Dermis microvascular lymphatic vessel endothelial cell (primary cell): ENCODE results near the gene LRRFIP1. TPM values are rescaled to one million over a fixed set of nuclear protein-coding genes. Genes with fewer than 3 reads are reported as not detected.
"Not testable (repeated sequence)": the region's sequence is repeated elsewhere in the genome, so short reads cannot be mapped to it uniquely, and the experiment has no call there.

Experiments
- DNase-seq, 2 donors: peaks; one replicate each; pipeline versions ENCODE4 v3.0.0 to v3.0.0-alpha.2; 2010; ENCODE audit warnings: low read depth in 2 of 2
- total RNA-seq: library from RNA; depleted of rRNA; stranded (reverse); fragments of >200 nt; gene quantifications from 2 replicates; pipeline ENCODE4 v1.2.1, GENCODE V29; 2014

The LRRFIP1 gene
- total RNA-seq, 1 donor from 2014 or later = 114 TPM

GRCh38 chr2:237597196-237598145, 29.9 kb upstream of the LRRFIP1 start:
- DNase-seq = no peak

- no peak for DNase-seq
These were observed 28.7 kb upstream of the LRRFIP1 start for GRCh38 chr2:237598468-237599208.

GRCh38 chr2:237599465-237600110, 27.8 kb upstream of the LRRFIP1 start:
- no peak for DNase-seq

- peak in 1 of 2 donors; percentile 68 for DNase-seq
These were observed 27.1 kb upstream of the LRRFIP1 start for GRCh38 chr2:237600205-237600846.

- no peak for DNase-seq
These were observed 25.8 kb upstream of the LRRFIP1 start for GRCh38 chr2:237601453-237602116.

GRCh38 chr2:237602409-237602808, 25.0 kb upstream of the LRRFIP1 start:
- DNase-seq = no peak

- DNase-seq = no peak
These were observed 24.2 kb upstream of the LRRFIP1 start for GRCh38 chr2:237603049-237603717.

GRCh38 chr2:237603718-237604362, 23.5 kb upstream of the LRRFIP1 start:
- peak; percentile 98 to 99 for DNase-seq

GRCh38 chr2:237604391-237604790, 23.0 kb upstream of the LRRFIP1 start:
- no peak for DNase-seq

GRCh38 chr2:237604960-237605359, 22.4 kb upstream of the LRRFIP1 start:
- DNase-seq = peak in 1 of 2 donors; percentile 76

- DNase-seq = not testable (repeated sequence)
These were observed 20.9 kb upstream of the LRRFIP1 start for GRCh38 chr2:237606522-237606921.

- DNase-seq = no peak
These were observed 14.6 kb upstream of the LRRFIP1 start for GRCh38 chr2:237612527-237613357.

GRCh38 chr2:237613679-237614078, 13.7 kb upstream of the LRRFIP1 start:
- DNase-seq = no peak

GRCh38 chr2:237614151-237614720, 13.2 kb upstream of the LRRFIP1 start:
- peak; percentile 85 to 95 for DNase-seq

- DNase-seq = peak in 1 of 2 donors; percentile 64
These were observed 11.6 kb upstream of the LRRFIP1 start for GRCh38 chr2:237615631-237616249.

GRCh38 chr2:237616373-237616733, 11.0 kb upstream of the LRRFIP1 start:
- no peak for DNase-seq

- peak; percentile 81 to 95 for DNase-seq
These were observed 10.4 kb upstream of the LRRFIP1 start for GRCh38 chr2:237616734-237617586.
